Measurements from ENCODE around the gene CHPF. TPM values are rescaled to one million over a fixed set of nuclear protein-coding genes. Genes with fewer than 3 reads are reported as not detected.

CHPF gene
- total RNA-seq, 1 experiment from 2014 or later, result 139 TPM

- Histone ChIP-seq H3K4me3 (ENCODE audit: low read length) (no peak overlapping the region), H3F3A (ENCODE audit: low read length, unreplicated experiment) (no peaks in the 10 kb centered on the region), H3K27ac (ENCODE audit: low read length) (peak overlapping the region; percentile 29; the same call in 1 of the 2 replicates), H2AFZ (ENCODE audit: low read length) (no peak overlapping the region), H3K4me1 (ENCODE audit: insufficient read depth, low read length) (peaks cover 29% of the 10 kb centered on the region), H3K27me3 (ENCODE audit: low read length) (no peaks in the 10 kb centered on the region), H3K36me3 (ENCODE audit: low read depth, low read length) (no peaks in the 10 kb centered on the region), H3K79me2 (ENCODE audit: low read length) (peaks cover 2% of the 10 kb centered on the region; the same call in 1 of the 2 replicates), H4K20me1 (ENCODE audit: low read length) (no peaks in the 10 kb centered on the region), H3K9me2 (replicated peaks; ENCODE audit: low read length) (no peaks in the 10 kb centered on the region), H3K9ac (ENCODE audit: low read length) (no peak overlapping the region), H3K4me2 (ENCODE audit: low read length) (peak overlapping the region; percentile 71; the same call in 1 of the 2 replicates), H3K9me3 (ENCODE audit: low read length) (no peaks in the 10 kb centered on the region)
- TF ChIP-seq EZH2phosphoT487 (IDR thresholded peaks at IDR 0.05; ENCODE audit: borderline replicate concordance, low read length), result no peak
- no peak for TF ChIP-seq EZH2 (IDR thresholded peaks at IDR 0.05; ENCODE audit: low read length, unreplicated experiment)
- TF ChIP-seq CTCF (conservative IDR thresholded peaks at IDR 0.05; ENCODE audit: low read depth, low read length), result no peak
- intact Hi-C loops (cut with micrococcal nuclease), result loop anchor here (2.0 kb wide), 1 partner anchor 21 kb away; the partner anchor contains the start of gene STK11IP
- POLR2A ChIA-PET (ENCODE audit: unreplicated experiment), result no interaction called here
- CTCF ChIA-PET, result no interaction called here
- no peak for ATAC-seq
- DNase-seq, result no peak
- BruUV-seq (replicated peaks), result no TSS peak
Measured at GRCh38 chr2:219575566-219576504, 32.2 kb upstream of the CHPF start.

- TF ChIP-seq CTCF (conservative IDR thresholded peaks at IDR 0.05; ENCODE audit: low read depth, low read length), result no peak
- no peak for TF ChIP-seq EZH2 (IDR thresholded peaks at IDR 0.05; ENCODE audit: low read length, unreplicated experiment)
- TF ChIP-seq EZH2phosphoT487 (IDR thresholded peaks at IDR 0.05; ENCODE audit: borderline replicate concordance, low read length), result no peak
- Histone ChIP-seq H3K4me1 (ENCODE audit: insufficient read depth, low read length) (peaks cover 34% of the 10 kb centered on the region), H3K9me3 (ENCODE audit: low read length) (no peaks in the 10 kb centered on the region), H3K9me2 (replicated peaks; ENCODE audit: low read length) (no peaks in the 10 kb centered on the region), H3F3A (ENCODE audit: low read length, unreplicated experiment) (no peaks in the 10 kb centered on the region), H3K27me3 (ENCODE audit: low read length) (no peaks in the 10 kb centered on the region), H3K4me2 (ENCODE audit: low read length) (no peak overlapping the region), H3K9ac (ENCODE audit: low read length) (no peak overlapping the region), H3K79me2 (ENCODE audit: low read length) (peaks cover 14% of the 10 kb centered on the region), H3K4me3 (ENCODE audit: low read length) (no peak overlapping the region), H3K36me3 (ENCODE audit: low read depth, low read length) (no peaks in the 10 kb centered on the region; the same call in 1 of the 2 replicates), H4K20me1 (ENCODE audit: low read length) (no peaks in the 10 kb centered on the region), H2AFZ (ENCODE audit: low read length) (no peak overlapping the region), H3K27ac (ENCODE audit: low read length) (no peak overlapping the region)
- BruUV-seq (replicated peaks), result no TSS peak
- CTCF ChIA-PET, result no interaction called here
- intact Hi-C loops (cut with micrococcal nuclease), result no loop called here
- ATAC-seq (no peak), DNase-seq (no peak)
- POLR2A ChIA-PET (ENCODE audit: unreplicated experiment), result no interaction called here
Measured at GRCh38 chr2:219574484-219575311, 31.1 kb upstream of the CHPF start.

Data from PC-3 (cell line).